Adrenal gland (tissue), 12 donors: ENCODE results near the gene LCE4A. TPM values are rescaled to one million over a fixed set of nuclear protein-coding genes. Genes with fewer than 3 reads are reported as not detected.

ENCODE experiments used
- DNase-seq, 7 donors: peaks; one replicate each; pipeline ENCODE4 v3.0.0-alpha.2; 2019 to 2020
- H3K27ac ChIP-seq, 5 donors: fragments of 200-600 bp; sonication (generic) in 4 of 5; 1 replicate in 3 of 5; 2 replicates in 2 of 5; pipeline versions ENCODE4 v1.5.1 to v1.8.0; 2016 to 2020; ENCODE audit warnings: mild to moderate bottlenecking in 1 of 5
- H3K27me3 ChIP-seq: fragments of 200-600 bp; 2 replicates; pipeline ENCODE4 v1.8.0; 2021
- H3K36me3 ChIP-seq, 2 donors: fragments of 200-600 bp; replicated peaks in 1 of 2; 1 replicate in 1 of 2; 2 replicates in 1 of 2; pipeline versions ENCODE4 v1.5.1 to v1.8.0; 2018 to 2022
- H3K4me1 ChIP-seq, 2 donors: fragments of 200-600 bp; replicated peaks in 1 of 2; 1 replicate in 1 of 2; 2 replicates in 1 of 2; pipeline versions ENCODE4 v1.5.1 to v1.8.0; 2018 to 2021
- H3K4me3 ChIP-seq, 4 donors: fragments of 200-600 bp; sonication (generic) in 3 of 4; one replicate each; pipeline ENCODE4 v1.5.1; 2016 to 2018
- H3K9me3 ChIP-seq, 3 donors: fragments of 200-600 bp; sonication (generic) in 1 of 3; replicated peaks in 1 of 3; 1 replicate in 2 of 3; 2 replicates in 1 of 3; pipeline versions ENCODE4 v1.5.1 to v1.8.0; 2016 to 2021
- CTCF ChIP-seq, 6 experiments: fragments of 450-650 bp in 4 of 6; fragments of 200-600 bp in 2 of 6; sonication (generic) in 1 of 6; IDR thresholded peaks; 1 replicate in 5 of 6; 2 replicates in 1 of 6; pipeline versions ENCODE4 v1.5.1 to v1.8.0; 2016 to 2021; ENCODE audit warnings: antibody characterized with exemption in 6 of 6, mild to moderate bottlenecking in 2 of 6, moderate library complexity in 1 of 6
- POLR2A ChIP-seq, 2 donors: fragments of 450-650 bp; IDR thresholded peaks; one replicate each; pipeline ENCODE4 v1.6.1; 2017; ENCODE audit warnings: antibody characterized with exemption in 2 of 2, mild to moderate bottlenecking in 2 of 2, moderate library complexity in 1 of 2
- WGBS, 4 donors: extraction: QIAGEN DNeasy Blood & Tissue Kit in 2 of 4; methylation state at CpG; one replicate each; pipeline versions ENCODE4 v1.1.5 to v1.1.7; 2013 to 2017; 5-methylcytosine and 5-hydroxymethylcytosine counted together
- intact Hi-C, 2 donors: fragments of 100-400 bp; cut with DNase I; formaldehyde crosslinking; loops; one replicate each; pipeline versions ENCODE4 v1.14.1 to v1.15.0; 2022 to 2023
- polyA plus RNA-seq, 3 donors: library from polyadenylated mRNA; stranded (reverse); fragments of 200-250 nt in 2 of 3; fragments of 350-450 nt in 1 of 3; fragmentation: Illumina TruSeq in 1 of 3; extraction: RNeasy Lipid Tissue Mini Kit (QIAGEN cat#74804) in 1 of 3; gene quantifications; one replicate each; pipeline ENCODE4 v1.2.3, GENCODE V29; 2013 to 2014
- total RNA-seq, 9 donors: library from RNA; depleted of rRNA in 4 of 9; stranded (reverse); fragments of >200 nt in 4 of 9; fragments of 120-200 nt in 1 of 9; fragmentation: NEBNext Ultra II Directional in 1 of 9; extraction: Animal tissue kit (Norgen Biotek cat#: 25700) in 1 of 9; gene quantifications; one replicate each; pipeline versions ENCODE4 v1.1.0 to v1.2.4, GENCODE V29; 2013 to 2023
- donor health status: healthy with polysubstance abuse.
- donor health status: Bipolar disorder and iron deficiency.
- donor health status: DM: yes; HTN: yes; CAD: no.
- donor health status: DM: no; HTN: no; CAD: no.
- donor health status: DM: no; HTN: no; CAD: no.
- donor health status: DM: yes; HTN: yes; CAD: no.

LCE4A gene
- total and polyA plus RNA-seq, 12 donors, result not detected

GRCh38 chr1:152728986-152729385, 21.0 kb downstream of the LCE4A start:
- no peaks in the 10 kb centered on the region for H3K9me3 ChIP-seq
- no peak overlapping the region for H3K4me3 ChIP-seq
- H3K27ac ChIP-seq, result no peak overlapping the region
- WGBS, 4 donors, result 55 to 76% (median 71%) methylated on average over 1 of the region's 1 CpG
- no peak for TF ChIP-seq CTCF (IDR thresholded peaks at IDR 0.05)
- TF ChIP-seq POLR2A (IDR thresholded peaks at IDR 0.05), result no peak
- H3K27me3 ChIP-seq, result no peaks in the 10 kb centered on the region
- intact Hi-C loops, result no loop called here
- DNase-seq, result no peak
- no peaks in the 10 kb centered on the region for H3K4me1 ChIP-seq
- no peaks in the 10 kb centered on the region for H3K36me3 ChIP-seq

DNA sequence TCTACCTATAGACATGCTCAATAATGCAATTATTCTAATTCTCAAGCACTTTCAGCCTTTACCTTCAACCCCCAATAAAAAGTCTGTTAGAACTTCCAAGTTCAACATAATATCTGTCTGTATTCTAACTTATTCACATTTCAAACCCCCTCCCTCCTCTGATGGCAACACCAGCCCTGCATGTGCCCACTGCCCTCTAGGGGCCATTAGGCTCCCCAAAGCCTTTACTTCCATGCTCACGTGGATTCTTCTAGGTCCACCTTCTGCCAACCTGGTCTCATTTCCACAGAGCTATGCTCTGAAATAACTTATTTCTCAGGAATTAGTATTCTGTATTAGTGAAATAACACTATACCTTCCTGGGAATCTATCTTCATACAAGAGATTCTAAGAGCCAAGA, 27.7 kb downstream of the LCE4A start:
- Histone ChIP-seq H3K27me3 (no peaks in the 10 kb centered on the region), H3K9me3 (no peaks in the 10 kb centered on the region), H3K27ac (no peak overlapping the region), H3K36me3 (no peaks in the 10 kb centered on the region), H3K4me3 (no peak overlapping the region), H3K4me1 (no peaks in the 10 kb centered on the region)
- TF ChIP-seq CTCF (IDR thresholded peaks at IDR 0.05), result no peak
- TF ChIP-seq POLR2A (IDR thresholded peaks at IDR 0.05), result no peak
- intact Hi-C loops, result no loop called here
- 8 to 36% (median 22%) methylated on average over 1 of the region's 1 CpG for WGBS, 4 donors
- no peak for DNase-seq

DNA sequence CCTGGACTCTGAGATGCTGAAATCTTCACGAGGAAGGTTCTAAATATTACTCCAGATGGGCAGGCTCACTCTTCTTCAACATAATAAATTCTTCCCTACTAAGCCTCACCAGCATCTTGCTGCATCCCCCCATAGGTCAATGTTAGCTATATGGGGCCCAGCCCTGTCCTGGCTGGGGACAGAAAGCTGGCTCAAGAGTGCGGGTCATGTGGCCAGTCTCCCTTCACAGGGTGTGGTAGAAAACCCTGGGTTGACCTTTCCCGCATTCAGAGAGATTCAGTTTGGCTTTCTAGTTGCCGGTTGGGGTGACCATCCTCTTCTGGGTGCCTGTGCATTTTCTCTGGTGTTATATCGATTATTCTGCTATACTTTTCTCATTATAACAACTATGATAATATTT, 30.0 kb downstream of the LCE4A start:
- no peak overlapping the region for H3K4me3 ChIP-seq
- no peaks in the 10 kb centered on the region for H3K36me3 ChIP-seq
- H3K9me3 ChIP-seq, result no peaks in the 10 kb centered on the region
- DNase-seq, result no peak
- H3K4me1 ChIP-seq, result no peaks in the 10 kb centered on the region
- H3K27me3 ChIP-seq, result no peaks in the 10 kb centered on the region
- intact Hi-C loops, result no loop called here
- no peak for TF ChIP-seq POLR2A (IDR thresholded peaks at IDR 0.05)
- TF ChIP-seq CTCF (IDR thresholded peaks at IDR 0.05), result no peak
- H3K27ac ChIP-seq, result no peak overlapping the region
- 59 to 73% (median 67%) methylated on average over 5 of the region's 5 CpGs for WGBS, 4 donors

GRCh38 chr1:152739841-152740240, 31.9 kb downstream of the LCE4A start:
- Histone ChIP-seq H3K9me3 (no peaks in the 10 kb centered on the region), H3K4me3 (no peak overlapping the region), H3K4me1 (no peaks in the 10 kb centered on the region), H3K27me3 (no peaks in the 10 kb centered on the region), H3K36me3 (no peaks in the 10 kb centered on the region), H3K27ac (no peak overlapping the region)
- intact Hi-C loops, result no loop called here
- DNase-seq, result no peak
- TF ChIP-seq POLR2A (IDR thresholded peaks at IDR 0.05) (no peak), CTCF (IDR thresholded peaks at IDR 0.05) (no peak)
- 69 to 78% (median 74%) methylated on average over 3 of the region's 3 CpGs for WGBS, 4 donors
